Endothelial cell of umbilical vein (primary cell): ENCODE measurements around the gene CLDN14.

Experiments used
- JUN ChIP-seq: IDR thresholded peaks from 2 replicates; pipeline ENCODE4 v1.6.1; 2011; ENCODE audit warnings: borderline replicate concordance, low read depth; ENCODE audit not compliant: insufficient read length, insufficient read depth
- POLR2A ChIP-seq: IDR thresholded peaks from 2 replicates; pipeline ENCODE4 v1.6.1; 2012; ENCODE audit warnings: low read depth, mild to moderate bottlenecking, control low read depth, low read length
- TF ChIP-seq, protein P1 (sequence below), 2 donors: IDR thresholded peaks; 1 replicate in 1 of 2; 2 replicates in 1 of 2; pipeline ENCODE4 v1.5.1; 2011; ENCODE audit warnings: low read length in 2 of 2, mild to moderate bottlenecking in 2 of 2, moderate library complexity in 2 of 2, control low read depth in 1 of 2, inconsistent platforms in 1 of 2, low read depth in 1 of 2; ENCODE audit not compliant: insufficient read depth in 1 of 2; ENCODE audit errors: extremely low read depth in 1 of 2

GRCh38 chr21:36419996-36420395, 59.9 kb downstream of the CLDN14 start:
- TF ChIP-seq, protein P1, sequence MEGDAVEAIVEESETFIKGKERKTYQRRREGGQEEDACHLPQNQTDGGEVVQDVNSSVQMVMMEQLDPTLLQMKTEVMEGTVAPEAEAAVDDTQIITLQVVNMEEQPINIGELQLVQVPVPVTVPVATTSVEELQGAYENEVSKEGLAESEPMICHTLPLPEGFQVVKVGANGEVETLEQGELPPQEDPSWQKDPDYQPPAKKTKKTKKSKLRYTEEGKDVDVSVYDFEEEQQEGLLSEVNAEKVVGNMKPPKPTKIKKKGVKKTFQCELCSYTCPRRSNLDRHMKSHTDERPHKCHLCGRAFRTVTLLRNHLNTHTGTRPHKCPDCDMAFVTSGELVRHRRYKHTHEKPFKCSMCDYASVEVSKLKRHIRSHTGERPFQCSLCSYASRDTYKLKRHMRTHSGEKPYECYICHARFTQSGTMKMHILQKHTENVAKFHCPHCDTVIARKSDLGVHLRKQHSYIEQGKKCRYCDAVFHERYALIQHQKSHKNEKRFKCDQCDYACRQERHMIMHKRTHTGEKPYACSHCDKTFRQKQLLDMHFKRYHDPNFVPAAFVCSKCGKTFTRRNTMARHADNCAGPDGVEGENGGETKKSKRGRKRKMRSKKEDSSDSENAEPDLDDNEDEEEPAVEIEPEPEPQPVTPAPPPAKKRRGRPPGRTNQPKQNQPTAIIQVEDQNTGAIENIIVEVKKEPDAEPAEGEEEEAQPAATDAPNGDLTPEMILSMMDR (IDR thresholded peaks at IDR 0.05; ENCODE audit: extremely low read depth in 1 of 2, insufficient read depth in 1 of 2, low read depth in 1 of 2, low read length in 2 of 2) = peak; percentile 76 to 80
- no peak for TF ChIP-seq JUN
- TF ChIP-seq POLR2A = no peak
